Glutamatergic neuron (in vitro differentiated cells): ENCODE results near the gene CLEC7A. TPM values are rescaled to one million over a fixed set of nuclear protein-coding genes. Genes with fewer than 3 reads are reported as not detected.

Source experiments
- DNase-seq: peaks from one replicate; pipeline ENCODE4 v3.0.0; 2022
- H3K27ac Mint-ChIP-seq: one replicate; pipeline ENCODE4 v1.8.0; 2020; ENCODE audit warnings: mild to moderate bottlenecking, mixed read lengths, inconsistent platforms; ENCODE audit not compliant: unreplicated experiment
- H3K27me3 Mint-ChIP-seq: one replicate; pipeline ENCODE4 v1.8.0; 2020; ENCODE audit warnings: mild to moderate bottlenecking, moderate library complexity, mixed read lengths, inconsistent platforms; ENCODE audit not compliant: unreplicated experiment
- H3K36me3 Mint-ChIP-seq: one replicate; pipeline ENCODE4 v1.8.0; 2020; ENCODE audit warnings: mild to moderate bottlenecking, mixed read lengths, inconsistent platforms; ENCODE audit not compliant: unreplicated experiment
- H3K4me1 Mint-ChIP-seq: one replicate; pipeline ENCODE4 v1.8.0; 2020; ENCODE audit warnings: mild to moderate bottlenecking, low read depth, mixed read lengths, inconsistent platforms; ENCODE audit not compliant: unreplicated experiment
- H3K4me3 Mint-ChIP-seq: one replicate; pipeline ENCODE4 v1.8.0; 2020; ENCODE audit warnings: mild to moderate bottlenecking, mixed read lengths, inconsistent platforms; ENCODE audit not compliant: unreplicated experiment
- H3K9me3 Mint-ChIP-seq: one replicate; pipeline ENCODE4 v1.8.0; 2020; ENCODE audit warnings: mild to moderate bottlenecking, moderate library complexity, mixed read lengths, inconsistent platforms; ENCODE audit not compliant: unreplicated experiment
- total RNA-seq: library from RNA; stranded (reverse); fragmentation: NEBNext Ultra II Directional; extraction: Animal tissue kit (Norgen Biotek cat#: 25700); gene quantifications from one replicate; pipeline ENCODE4 v1.2.1, GENCODE V29; 2021; ENCODE audit not compliant: unreplicated experiment
- TF ChIP-seq, protein P1 (sequence below): fragments of 200-600 bp; sonication (generic); IDR thresholded peaks from one replicate; pipeline ENCODE4 v1.5.0; 2021; ENCODE audit not compliant: partially characterized antibody, unreplicated experiment

Gene CLEC7A
- total RNA-seq, 1 donor from 2014 or later = not detected

DNA sequence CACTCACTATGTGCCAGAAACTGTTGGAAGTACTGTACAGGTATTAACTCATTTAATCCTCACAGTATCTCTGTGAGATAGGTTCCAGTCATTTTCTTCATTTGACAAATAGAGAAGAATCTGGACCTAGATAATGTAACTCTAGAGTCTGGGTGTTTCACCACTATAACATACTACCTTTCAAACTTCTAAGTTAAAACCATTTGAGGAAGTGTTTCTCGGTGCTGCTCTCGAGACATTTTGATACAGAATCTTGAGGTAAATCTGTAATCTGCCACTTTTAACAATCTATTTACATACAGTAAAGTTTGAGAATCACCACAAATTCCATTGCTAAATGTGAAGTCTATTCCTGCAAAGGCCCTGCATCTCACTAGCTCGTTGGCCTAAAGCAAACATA is 33.1 kb upstream of the CLEC7A start:
- Mint-ChIP-seq H3K36me3 (no peaks in the 10 kb centered on the region), H3K4me1 (no peaks in the 10 kb centered on the region), H3K27ac (no peak overlapping the region), H3K9me3 (no peaks in the 10 kb centered on the region), H3K27me3 (no peaks in the 10 kb centered on the region), H3K4me3 (no peak overlapping the region)
- TF ChIP-seq, protein P1, sequence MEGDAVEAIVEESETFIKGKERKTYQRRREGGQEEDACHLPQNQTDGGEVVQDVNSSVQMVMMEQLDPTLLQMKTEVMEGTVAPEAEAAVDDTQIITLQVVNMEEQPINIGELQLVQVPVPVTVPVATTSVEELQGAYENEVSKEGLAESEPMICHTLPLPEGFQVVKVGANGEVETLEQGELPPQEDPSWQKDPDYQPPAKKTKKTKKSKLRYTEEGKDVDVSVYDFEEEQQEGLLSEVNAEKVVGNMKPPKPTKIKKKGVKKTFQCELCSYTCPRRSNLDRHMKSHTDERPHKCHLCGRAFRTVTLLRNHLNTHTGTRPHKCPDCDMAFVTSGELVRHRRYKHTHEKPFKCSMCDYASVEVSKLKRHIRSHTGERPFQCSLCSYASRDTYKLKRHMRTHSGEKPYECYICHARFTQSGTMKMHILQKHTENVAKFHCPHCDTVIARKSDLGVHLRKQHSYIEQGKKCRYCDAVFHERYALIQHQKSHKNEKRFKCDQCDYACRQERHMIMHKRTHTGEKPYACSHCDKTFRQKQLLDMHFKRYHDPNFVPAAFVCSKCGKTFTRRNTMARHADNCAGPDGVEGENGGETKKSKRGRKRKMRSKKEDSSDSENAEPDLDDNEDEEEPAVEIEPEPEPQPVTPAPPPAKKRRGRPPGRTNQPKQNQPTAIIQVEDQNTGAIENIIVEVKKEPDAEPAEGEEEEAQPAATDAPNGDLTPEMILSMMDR = no peak
- no peak for DNase-seq

- Mint-ChIP-seq H3K27ac (no peak overlapping the region), H3K4me1 (no peaks in the 10 kb centered on the region), H3K4me3 (no peak overlapping the region), H3K27me3 (no peaks in the 10 kb centered on the region), H3K9me3 (no peaks in the 10 kb centered on the region), H3K36me3 (no peaks in the 10 kb centered on the region)
- DNase-seq = no peak
- TF ChIP-seq, protein P1 = no peak
These were observed 30.8 kb upstream of the CLEC7A start for GRCh38 chr12:10160617-10161385.

- Mint-ChIP-seq H3K4me3 (no peak overlapping the region), H3K4me1 (no peaks in the 10 kb centered on the region), H3K27ac (no peak overlapping the region), H3K27me3 (no peaks in the 10 kb centered on the region), H3K9me3 (no peaks in the 10 kb centered on the region), H3K36me3 (no peaks in the 10 kb centered on the region)
- TF ChIP-seq, protein P1 = no peak
- no peak for DNase-seq
These were observed 29.3 kb upstream of the CLEC7A start for GRCh38 chr12:10159280-10159679.

DNA sequence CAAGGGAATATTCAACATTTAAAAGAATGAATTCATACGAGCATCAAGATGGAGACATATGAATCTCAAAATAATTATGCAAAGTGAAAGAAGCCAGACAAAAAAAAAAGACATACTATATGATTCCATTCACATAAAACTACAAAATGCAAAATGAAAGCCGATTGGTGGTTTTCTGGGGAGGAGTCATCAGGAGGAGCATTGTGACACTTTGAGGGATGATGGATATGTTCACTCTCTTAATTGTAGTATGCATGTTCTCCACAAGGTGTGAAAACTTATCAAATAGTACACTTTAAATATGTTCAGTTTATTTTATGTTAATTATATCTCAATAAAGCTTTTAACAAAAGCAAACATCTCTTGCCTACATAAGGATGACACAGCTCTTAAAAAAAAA is 28.4 kb upstream of the CLEC7A start:
- Mint-ChIP-seq H3K9me3 (no peaks in the 10 kb centered on the region), H3K4me1 (no peaks in the 10 kb centered on the region), H3K27me3 (no peaks in the 10 kb centered on the region), H3K27ac (no peak overlapping the region), H3K36me3 (no peaks in the 10 kb centered on the region), H3K4me3 (no peak overlapping the region)
- TF ChIP-seq, protein P1 = no peak
- DNase-seq = no peak

GRCh38 chr12:10155966-10156365 is 26.0 kb upstream of the CLEC7A start:
- no peak for DNase-seq
- no peak overlapping the region for H3K4me3 Mint-ChIP-seq
- no peaks in the 10 kb centered on the region for H3K4me1 Mint-ChIP-seq
- TF ChIP-seq, protein P1 = no peak
- H3K27me3 Mint-ChIP-seq = peaks cover 3% of the 10 kb centered on the region
- no peaks in the 10 kb centered on the region for H3K36me3 Mint-ChIP-seq
- H3K27ac Mint-ChIP-seq = no peak overlapping the region
- H3K9me3 Mint-ChIP-seq = no peaks in the 10 kb centered on the region
